ENCODE measurements around the gene SLC9B2.

Gene SLC9B2

GRCh38 chr4:103075894-103076746 is 441 bp downstream of the SLC9B2 start:
- no peak for DNase-seq

- DNase-seq: no peak
Measured at GRCh38 chr4:103075435-103075893, 1.1 kb downstream of the SLC9B2 start.

- no peak for DNase-seq
Measured at GRCh38 chr4:103074744-103075434, 1.7 kb downstream of the SLC9B2 start.

- DNase-seq: no peak
Measured at GRCh38 chr4:103073792-103074438, 2.6 kb downstream of the SLC9B2 start.

GRCh38 chr4:103067841-103068547 is 8.6 kb downstream of the SLC9B2 start:
- DNase-seq: no peak

GRCh38 chr4:103060453-103061148 is 16.0 kb downstream of the SLC9B2 start:
- no peak for DNase-seq

GRCh38 chr4:103054030-103054429 is 22.5 kb downstream of the SLC9B2 start:
- no peak for DNase-seq

GRCh38 chr4:103052779-103053178 is 23.8 kb downstream of the SLC9B2 start:
- DNase-seq: no peak

- DNase-seq: no peak
Measured at GRCh38 chr4:103052145-103052544, 24.4 kb downstream of the SLC9B2 start.

GRCh38 chr4:103050736-103051436 is 25.7 kb downstream of the SLC9B2 start:
- DNase-seq: no peak

- DNase-seq: no peak
Measured at GRCh38 chr4:103046416-103047290, 29.9 kb downstream of the SLC9B2 start.

GRCh38 chr4:103044183-103044582 is 32.4 kb downstream of the SLC9B2 start:
- DNase-seq: no peak

GRCh38 chr4:103036169-103036568 is 40.4 kb downstream of the SLC9B2 start:
- no peak for DNase-seq

- no peak for DNase-seq
Measured at GRCh38 chr4:103032574-103032973, 44.0 kb downstream of the SLC9B2 start.

- no peak for DNase-seq
Measured at GRCh38 chr4:103030791-103031190, 45.8 kb downstream of the SLC9B2 start.

GRCh38 chr4:103029300-103029699 is 47.3 kb downstream of the SLC9B2 start:
- DNase-seq: no peak

GRCh38 chr4:103026868-103027267 is 49.7 kb downstream of the SLC9B2 start:
- no peak for DNase-seq

- no peak for DNase-seq
Measured at GRCh38 chr4:103024996-103025395, 51.6 kb downstream of the SLC9B2 start.

GRCh38 chr4:103021120-103021519 is 55.4 kb downstream of the SLC9B2 start:
- DNase-seq: no peak

- DNase-seq: no peak
Measured at GRCh38 chr4:103019308-103020124, 57.0 kb downstream of the SLC9B2 start, which contains the start of gene SLC9B1. Gene SLC9B1 (minus strand): TSS chr4:103019705. CDS start chr4:102991711, 27,994 bp downstream.
